K562 (cell line): ENCODE data around the gene CARMIL1. TPM values are rescaled to one million over a fixed set of nuclear protein-coding genes. Genes with fewer than 3 reads are reported as not detected.
A peak's percentile ranks its signal among the peaks of the same experiment; 100 is the strongest.

Experiments
- ARNT ChIP-seq, 2 experiments: fragments of 450-650 bp; IDR thresholded peaks; 2 replicates each; pipeline ENCODE4 v1.6.1; 2016; ENCODE audit warnings: mild to moderate bottlenecking in 1 of 2
- C11orf30 ChIP-seq: fragments of 450-650 bp; IDR thresholded peaks from 2 replicates; pipeline ENCODE4 v1.6.1; 2016; ENCODE audit warnings: low read depth, mild to moderate bottlenecking
- CHAMP1 ChIP-seq: fragments of 450-650 bp; IDR thresholded peaks from 2 replicates; pipeline ENCODE4 v1.6.1; 2016; ENCODE audit warnings: mild to moderate bottlenecking
- DPF2 ChIP-seq: fragments of 450-650 bp; IDR thresholded peaks from 2 replicates; pipeline ENCODE4 v1.6.1; 2016
- GATAD2B ChIP-seq: fragments of 450-650 bp; IDR thresholded peaks from 2 replicates; pipeline ENCODE4 v1.6.1; 2017; ENCODE audit warnings: mild to moderate bottlenecking, borderline replicate concordance
- GTF2E2 ChIP-seq: fragments of 200-800 bp; sonication (Bioruptor generic); IDR thresholded peaks from 2 replicates; pipeline ENCODE4 v1.6.1; 2016; ENCODE audit warnings: missing genetic modification characterization, missing compliant biosample characterization
- ID3 ChIP-seq, 2 experiments: fragments of 250-450 bp in 1 of 2; fragments of 450-650 bp in 1 of 2; sonication (Bioruptor Pico) in 1 of 2; IDR thresholded peaks; 2 replicates each; pipeline versions ENCODE4 v1.6.1 to v1.8.0; 2016 to 2021; ENCODE audit warnings: mild to moderate bottlenecking in 2 of 2, moderate library complexity in 2 of 2, missing compliant biosample characterization in 1 of 2, missing genetic modification characterization in 1 of 2
- NR2C2 ChIP-seq, 2 experiments: fragments of 200-800 bp in 1 of 2; sonication (Bioruptor generic) in 1 of 2; sonication (generic) in 1 of 2; formaldehyde crosslinking in 1 of 2; IDR thresholded peaks; 2 replicates each; pipeline versions ENCODE4 v1.6.1 to v1.8.0; 2016 to 2022; ENCODE audit warnings: mild to moderate bottlenecking in 1 of 2, missing compliant biosample characterization in 1 of 2, missing genetic modification characterization in 1 of 2, missing genetic modification reagents in 1 of 2
- SRSF9 ChIP-seq: fragments of 200-400 bp; formaldehyde crosslinking; IDR thresholded peaks from 2 replicates; pipeline ENCODE4 v1.6.1; 2017; ENCODE audit warnings: low read depth, low read length, borderline replicate concordance
- THRAP3 ChIP-seq: fragments of 450-650 bp; IDR thresholded peaks from 2 replicates; pipeline ENCODE4 v1.6.1; 2016; ENCODE audit warnings: mild to moderate bottlenecking, inconsistent platforms, borderline replicate concordance
- YY1 ChIP-seq, 3 experiments: IDR thresholded peaks; 2 replicates each; pipeline ENCODE4 v1.6.1; 2011; ENCODE audit warnings: low read length in 2 of 3, mild to moderate bottlenecking in 2 of 3, moderate library complexity in 2 of 3, borderline replicate concordance in 1 of 3, control low read depth in 1 of 3, low read depth in 1 of 3; ENCODE audit not compliant: insufficient read depth in 3 of 3, insufficient replicate concordance in 2 of 3, control insufficient read depth in 1 of 3, insufficient read length in 1 of 3; ENCODE audit errors: extremely low read depth in 1 of 3
- ZBTB33 ChIP-seq: sonication (generic); formaldehyde crosslinking; IDR thresholded peaks from 2 replicates; pipeline ENCODE4 v1.8.1; 2023; ENCODE audit warnings: mild to moderate bottlenecking, missing genetic modification reagents
- ZFPM2 ChIP-seq: fragments of 250-450 bp; sonication (Bioruptor Pico); IDR thresholded peaks from 2 replicates; pipeline ENCODE4 v1.5.1; 2022; ENCODE audit warnings: mild to moderate bottlenecking
- ZNF436 ChIP-seq: fragments of 250-450, 450-650 bp; sonication (Bioruptor Pico); formaldehyde crosslinking; IDR thresholded peaks from 2 replicates; pipeline ENCODE4 v1.7.0; 2020; ENCODE audit warnings: mild to moderate bottlenecking
- polyA plus RNA-seq, 8 experiments: library from polyadenylated mRNA; depleted of rRNA in 4 of 8; stranded (reverse) in 5 of 8; unstranded in 3 of 8; fragments of >200 nt; fragmentation: Nextera tagmentation in 2 of 8; fragmentation: Illumina TruSeq in 1 of 8; extraction: Ambion mirVana in 2 of 8; extraction: Trizol in 1 of 8; gene quantifications; 2 replicates each; pipeline versions ENCODE4 v1.2.1 to v1.2.3, GENCODE V29; 2011 to 2014; ENCODE audit warnings: inconsistent platforms in 1 of 8, missing spikeins in 1 of 8
- total RNA-seq, 7 experiments: library from RNA; depleted of rRNA in 6 of 7; stranded (reverse); fragments of >200 nt in 6 of 7; fragmentation: Illumina TruSeq in 2 of 7; extraction: Trizol in 2 of 7; gene quantifications; 2 replicates each; pipeline versions ENCODE4 v1.2.1 to v1.2.3, GENCODE V29; 2011 to 2021; ENCODE audit warnings: low replicate concordance in 1 of 7
- TF ChIP-seq, protein P1 (sequence below): sonication (generic); formaldehyde crosslinking; IDR thresholded peaks from 2 replicates; pipeline ENCODE4 v1.4.0; 2020; ENCODE audit warnings: mild to moderate bottlenecking, missing genetic modification reagents
- TF ChIP-seq, protein P2 (sequence below): sonication (generic); formaldehyde crosslinking; IDR thresholded peaks from 2 replicates; pipeline ENCODE4 v1.8.1; 2022; ENCODE audit warnings: missing genetic modification reagents
- TF ChIP-seq, protein P3 (sequence below): sonication (generic); formaldehyde crosslinking; IDR thresholded peaks from 2 replicates; pipeline ENCODE4 v1.8.0; 2022; ENCODE audit warnings: missing genetic modification reagents, mild to moderate bottlenecking, moderate library complexity, borderline replicate concordance

CARMIL1 gene
- total and polyA plus RNA-seq, 9 of the 15 experiments (the other 6 are each of a cell fraction or from before 2014, with no cell fraction given) = 0.04 to 0.32 (median 0.10) TPM; not detected in 1

DNA sequence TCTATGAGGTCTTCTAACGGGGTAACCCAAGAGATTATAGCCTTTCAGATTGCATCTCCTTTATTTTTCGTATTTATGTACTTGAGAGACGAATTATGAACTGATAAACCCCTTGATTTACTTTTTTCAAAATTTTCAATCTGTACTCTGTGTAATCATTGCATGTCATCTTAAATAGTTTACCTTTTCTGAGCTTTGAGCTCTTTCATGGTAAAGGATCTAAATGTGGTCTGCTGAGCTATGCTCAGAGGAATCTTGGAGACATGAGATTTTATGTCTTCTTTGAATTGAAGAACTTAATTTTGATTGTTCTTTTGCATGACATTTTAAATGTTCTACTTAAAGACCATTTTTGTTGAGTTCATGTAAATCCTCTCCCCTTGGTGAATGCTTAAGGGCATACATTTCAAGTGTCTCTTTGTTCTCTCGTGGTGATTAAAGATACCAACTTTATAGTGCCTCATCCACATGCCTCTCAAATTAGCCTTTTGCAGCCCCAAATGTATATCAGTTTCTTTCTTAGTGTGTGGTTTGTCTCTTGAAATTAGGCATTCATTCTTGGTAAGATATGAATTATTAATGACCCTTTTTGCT, 256.6 kb downstream of the CARMIL1 start (continued):
- TF ChIP-seq CHAMP1 = no peak
- TF ChIP-seq THRAP3 = no peak
- TF ChIP-seq ARNT (IDR thresholded peaks at IDR 0.05) = peak in 1 of 2 experiments; percentile 1; a peak in 1 of 4 replicates
- no peak for TF ChIP-seq YY1 (IDR thresholded peaks at IDR 0.05; ENCODE audit: borderline replicate concordance in 1 of 3, control insufficient read depth in 1 of 3, extremely low read depth in 1 of 3, insufficient read depth in 3 of 3, insufficient read length in 1 of 3, insufficient replicate concordance in 2 of 3, low read depth in 1 of 3, low read length in 2 of 3)
- TF ChIP-seq DPF2 = 0 out of 2 replicates have a peak, but pooled peaks have one; percentile 1
- no peak for TF ChIP-seq NR2C2 (CRISPR knock-in tag; IDR thresholded peaks at IDR 0.05)
- TF ChIP-seq NR2C2 (tag; IDR thresholded peaks at IDR 0.05) = peak; percentile 37; the same call in 1 of the 2 replicates
- TF ChIP-seq, protein P1, sequence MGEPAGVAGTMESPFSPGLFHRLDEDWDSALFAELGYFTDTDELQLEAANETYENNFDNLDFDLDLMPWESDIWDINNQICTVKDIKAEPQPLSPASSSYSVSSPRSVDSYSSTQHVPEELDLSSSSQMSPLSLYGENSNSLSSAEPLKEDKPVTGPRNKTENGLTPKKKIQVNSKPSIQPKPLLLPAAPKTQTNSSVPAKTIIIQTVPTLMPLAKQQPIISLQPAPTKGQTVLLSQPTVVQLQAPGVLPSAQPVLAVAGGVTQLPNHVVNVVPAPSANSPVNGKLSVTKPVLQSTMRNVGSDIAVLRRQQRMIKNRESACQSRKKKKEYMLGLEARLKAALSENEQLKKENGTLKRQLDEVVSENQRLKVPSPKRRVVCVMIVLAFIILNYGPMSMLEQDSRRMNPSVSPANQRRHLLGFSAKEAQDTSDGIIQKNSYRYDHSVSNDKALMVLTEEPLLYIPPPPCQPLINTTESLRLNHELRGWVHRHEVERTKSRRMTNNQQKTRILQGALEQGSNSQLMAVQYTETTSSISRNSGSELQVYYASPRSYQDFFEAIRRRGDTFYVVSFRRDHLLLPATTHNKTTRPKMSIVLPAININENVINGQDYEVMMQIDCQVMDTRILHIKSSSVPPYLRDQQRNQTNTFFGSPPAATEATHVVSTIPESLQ (CRISPR knock-in tag) = no peak
- TF ChIP-seq ZNF436 (CRISPR knock-in tag) = no peak
- no peak for TF ChIP-seq GTF2E2 (tag)
- TF ChIP-seq SRSF9 = no peak
- TF ChIP-seq GATAD2B = no peak; the same call in 1 of the 2 replicates
- TF ChIP-seq, protein P2, sequence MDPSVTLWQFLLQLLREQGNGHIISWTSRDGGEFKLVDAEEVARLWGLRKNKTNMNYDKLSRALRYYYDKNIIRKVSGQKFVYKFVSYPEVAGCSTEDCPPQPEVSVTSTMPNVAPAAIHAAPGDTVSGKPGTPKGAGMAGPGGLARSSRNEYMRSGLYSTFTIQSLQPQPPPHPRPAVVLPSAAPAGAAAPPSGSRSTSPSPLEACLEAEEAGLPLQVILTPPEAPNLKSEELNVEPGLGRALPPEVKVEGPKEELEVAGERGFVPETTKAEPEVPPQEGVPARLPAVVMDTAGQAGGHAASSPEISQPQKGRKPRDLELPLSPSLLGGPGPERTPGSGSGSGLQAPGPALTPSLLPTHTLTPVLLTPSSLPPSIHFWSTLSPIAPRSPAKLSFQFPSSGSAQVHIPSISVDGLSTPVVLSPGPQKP = no peak
- no peak for TF ChIP-seq C11orf30
- TF ChIP-seq, protein P3, sequence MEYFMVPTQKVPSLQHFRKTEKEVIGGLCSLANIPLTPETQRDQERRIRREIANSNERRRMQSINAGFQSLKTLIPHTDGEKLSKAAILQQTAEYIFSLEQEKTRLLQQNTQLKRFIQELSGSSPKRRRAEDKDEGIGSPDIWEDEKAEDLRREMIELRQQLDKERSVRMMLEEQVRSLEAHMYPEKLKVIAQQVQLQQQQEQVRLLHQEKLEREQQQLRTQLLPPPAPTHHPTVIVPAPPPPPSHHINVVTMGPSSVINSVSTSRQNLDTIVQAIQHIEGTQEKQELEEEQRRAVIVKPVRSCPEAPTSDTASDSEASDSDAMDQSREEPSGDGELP (CRISPR knock-in tag) = no peak
- no peak for TF ChIP-seq ID3 (CRISPR knock-in tag; IDR thresholded peaks at IDR 0.05)
- TF ChIP-seq ID3 (tag; IDR thresholded peaks at IDR 0.05) = no peak
- TF ChIP-seq ZFPM2 (CRISPR knock-in tag) = no peak
- no peak for TF ChIP-seq ZBTB33 (CRISPR knock-in tag)
